H1 (cell line): ENCODE data around the gene LILRB1.

Source experiments
- CTCF ChIP-seq, 3 experiments: IDR thresholded peaks; 1 replicate in 2 of 3; 2 replicates in 1 of 3; pipeline versions ENCODE4 v1.5.1 to v1.6.1; 2011; ENCODE audit warnings: low read length in 3 of 3, mild to moderate bottlenecking in 3 of 3, inconsistent platforms in 2 of 3, low read depth in 1 of 3, moderate library complexity in 1 of 3; ENCODE audit not compliant: insufficient read depth in 1 of 3; ENCODE audit errors: control extremely low read depth in 1 of 3
- FOSL1 ChIP-seq: IDR thresholded peaks from 2 replicates; pipeline ENCODE4 v1.6.1; 2011; ENCODE audit warnings: mild to moderate bottlenecking, low read depth, low read length, moderate library complexity; ENCODE audit not compliant: insufficient read depth
- KDM5A ChIP-seq: fragments of 200-600 bp; IDR thresholded peaks from 2 replicates; pipeline ENCODE4 v1.7.1; 2012; ENCODE audit warnings: mild to moderate bottlenecking, low read length, inconsistent platforms, mixed read lengths
- RAD21 ChIP-seq, 2 experiments: IDR thresholded peaks in 1 of 2; conservative IDR thresholded peaks in 1 of 2; 2 replicates each; pipeline ENCODE4 v1.6.1; 2011; ENCODE audit warnings: low read depth in 2 of 2, low read length in 2 of 2, improper control_type of control experiment in 1 of 2, inconsistent platforms in 1 of 2, mild to moderate bottlenecking in 1 of 2, moderate library complexity in 1 of 2
- TF ChIP-seq, protein P1 (sequence below): IDR thresholded peaks from 2 replicates; pipeline ENCODE4 v1.6.1; 2012; ENCODE audit warnings: inconsistent platforms

- TF ChIP-seq, protein P1, sequence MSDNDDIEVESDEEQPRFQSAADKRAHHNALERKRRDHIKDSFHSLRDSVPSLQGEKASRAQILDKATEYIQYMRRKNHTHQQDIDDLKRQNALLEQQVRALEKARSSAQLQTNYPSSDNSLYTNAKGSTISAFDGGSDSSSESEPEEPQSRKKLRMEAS: no peak
- TF ChIP-seq FOSL1 (no peak), RAD21 (IDR thresholded peaks at IDR 0.05 in 1 of 2, conservative IDR thresholded peaks at IDR 0.05 in 1 of 2; ENCODE audit: low read depth in 2 of 2, low read length in 2 of 2) (no peak), CTCF (IDR thresholded peaks at IDR 0.05; ENCODE audit: control extremely low read depth in 1 of 3, insufficient read depth in 1 of 3, low read depth in 1 of 3, low read length in 3 of 3) (no peak), KDM5A (no peak)
These were observed 17.9 kb upstream of the LILRB1 start for GRCh38 chr19:54612428-54612827.
